Colonic mucosa (tissue), 4 donors: ENCODE measurements around the gene RP9. TPM values are rescaled to one million over a fixed set of nuclear protein-coding genes. Genes with fewer than 3 reads are reported as not detected.

ENCODE experiments used
- DNase-seq: peaks from one replicate; pipeline ENCODE4 v3.0.0-alpha.2; 2020
- H3K27ac ChIP-seq: fragments of 200-600 bp; one replicate; pipeline ENCODE4 v1.8.0; 2021
- H3K27me3 ChIP-seq: fragments of 200-600 bp; one replicate; pipeline ENCODE4 v1.8.0; 2021
- H3K36me3 ChIP-seq: fragments of 200-600 bp; one replicate; pipeline ENCODE4 v1.8.0; 2021
- H3K4me1 ChIP-seq: fragments of 200-600 bp; one replicate; pipeline ENCODE4 v1.8.0; 2021; ENCODE audit warnings: mild to moderate bottlenecking
- H3K4me3 ChIP-seq: fragments of 200-600 bp; one replicate; pipeline ENCODE4 v1.8.0; 2021
- H3K9ac ChIP-seq, 2 donors: one replicate each; pipeline ENCODE4 v1.7.0; 2013; ENCODE audit warnings: control low read depth in 2 of 2, low read depth in 2 of 2, low read length in 2 of 2
- H3K9me3 ChIP-seq: fragments of 200-600 bp; one replicate; pipeline ENCODE4 v1.8.0; 2021
- intact Hi-C: fragments of 100-400 bp; cut with DNase I; formaldehyde crosslinking; loops from one replicate; pipeline ENCODE4 v1.14.1; 2022
- total RNA-seq, 2 donors: library from RNA; stranded (reverse); fragmentation: NEBNext Ultra II Directional in 1 of 2; extraction: Animal tissue kit (Norgen Biotek cat#: 25700) in 1 of 2; gene quantifications; one replicate each; pipeline ENCODE4 v1.2.1, GENCODE V29; 2021
- TF ChIP-seq, protein P1 (sequence below): fragments of 200-600 bp; IDR thresholded peaks from one replicate; pipeline ENCODE4 v1.8.0; 2022; ENCODE audit warnings: antibody characterized with exemption, mild to moderate bottlenecking
- donor health status: healthy.
- donor health status: DM: no; HTN: no; CAD: no.
- donor health status: DM: no; HTN: no; CAD: no.

The RP9 gene
- total RNA-seq, 2 donors from 2014 or later: 9.5 to 10.0 TPM

GRCh38 chr7:33130184-33130583 lies 21.0 kb upstream of the RP9 start:
- Histone ChIP-seq H3K4me1 (no peaks in the 10 kb centered on the region), H3K4me3 (peak overlapping the region; percentile 52), H3K9ac (peak overlapping the region in 1 of 2 donors; percentile 84), H3K27me3 (no peaks in the 10 kb centered on the region), H3K36me3 (no peaks in the 10 kb centered on the region), H3K27ac (no peak overlapping the region), H3K9me3 (no peaks in the 10 kb centered on the region)
- TF ChIP-seq, protein P1, sequence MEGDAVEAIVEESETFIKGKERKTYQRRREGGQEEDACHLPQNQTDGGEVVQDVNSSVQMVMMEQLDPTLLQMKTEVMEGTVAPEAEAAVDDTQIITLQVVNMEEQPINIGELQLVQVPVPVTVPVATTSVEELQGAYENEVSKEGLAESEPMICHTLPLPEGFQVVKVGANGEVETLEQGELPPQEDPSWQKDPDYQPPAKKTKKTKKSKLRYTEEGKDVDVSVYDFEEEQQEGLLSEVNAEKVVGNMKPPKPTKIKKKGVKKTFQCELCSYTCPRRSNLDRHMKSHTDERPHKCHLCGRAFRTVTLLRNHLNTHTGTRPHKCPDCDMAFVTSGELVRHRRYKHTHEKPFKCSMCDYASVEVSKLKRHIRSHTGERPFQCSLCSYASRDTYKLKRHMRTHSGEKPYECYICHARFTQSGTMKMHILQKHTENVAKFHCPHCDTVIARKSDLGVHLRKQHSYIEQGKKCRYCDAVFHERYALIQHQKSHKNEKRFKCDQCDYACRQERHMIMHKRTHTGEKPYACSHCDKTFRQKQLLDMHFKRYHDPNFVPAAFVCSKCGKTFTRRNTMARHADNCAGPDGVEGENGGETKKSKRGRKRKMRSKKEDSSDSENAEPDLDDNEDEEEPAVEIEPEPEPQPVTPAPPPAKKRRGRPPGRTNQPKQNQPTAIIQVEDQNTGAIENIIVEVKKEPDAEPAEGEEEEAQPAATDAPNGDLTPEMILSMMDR: no peak
- no peak for DNase-seq
- intact Hi-C loops: no loop called here

DNA sequence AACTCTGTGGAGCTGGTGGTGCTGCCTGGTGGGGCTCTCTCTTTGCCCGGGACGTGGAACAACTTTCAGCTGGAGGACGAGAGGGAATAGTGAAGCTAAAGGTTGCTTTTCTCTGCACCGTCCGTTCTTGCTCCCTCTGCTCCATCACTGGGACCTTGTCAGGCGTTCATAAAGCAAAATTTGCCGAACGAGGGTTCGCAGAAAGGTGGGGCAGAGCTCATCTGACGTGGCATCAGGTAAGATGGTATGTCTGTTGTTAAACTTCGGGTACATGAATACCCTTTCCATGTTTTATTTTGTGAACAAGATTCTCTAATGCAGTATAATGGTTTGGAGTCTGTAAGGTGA lies 20.6 kb upstream of the RP9 start:
- peak overlapping the region; percentile 52 for H3K4me3 ChIP-seq
- TF ChIP-seq, protein P1: no peak
- DNase-seq: no peak
- peak overlapping the region; percentile 68 to 84 for H3K9ac ChIP-seq
- peak overlapping the region; percentile 79 for H3K27ac ChIP-seq
- no peaks in the 10 kb centered on the region for H3K4me1 ChIP-seq
- H3K36me3 ChIP-seq: no peaks in the 10 kb centered on the region
- intact Hi-C loops: no loop called here
- no peaks in the 10 kb centered on the region for H3K27me3 ChIP-seq
- no peaks in the 10 kb centered on the region for H3K9me3 ChIP-seq

DNA sequence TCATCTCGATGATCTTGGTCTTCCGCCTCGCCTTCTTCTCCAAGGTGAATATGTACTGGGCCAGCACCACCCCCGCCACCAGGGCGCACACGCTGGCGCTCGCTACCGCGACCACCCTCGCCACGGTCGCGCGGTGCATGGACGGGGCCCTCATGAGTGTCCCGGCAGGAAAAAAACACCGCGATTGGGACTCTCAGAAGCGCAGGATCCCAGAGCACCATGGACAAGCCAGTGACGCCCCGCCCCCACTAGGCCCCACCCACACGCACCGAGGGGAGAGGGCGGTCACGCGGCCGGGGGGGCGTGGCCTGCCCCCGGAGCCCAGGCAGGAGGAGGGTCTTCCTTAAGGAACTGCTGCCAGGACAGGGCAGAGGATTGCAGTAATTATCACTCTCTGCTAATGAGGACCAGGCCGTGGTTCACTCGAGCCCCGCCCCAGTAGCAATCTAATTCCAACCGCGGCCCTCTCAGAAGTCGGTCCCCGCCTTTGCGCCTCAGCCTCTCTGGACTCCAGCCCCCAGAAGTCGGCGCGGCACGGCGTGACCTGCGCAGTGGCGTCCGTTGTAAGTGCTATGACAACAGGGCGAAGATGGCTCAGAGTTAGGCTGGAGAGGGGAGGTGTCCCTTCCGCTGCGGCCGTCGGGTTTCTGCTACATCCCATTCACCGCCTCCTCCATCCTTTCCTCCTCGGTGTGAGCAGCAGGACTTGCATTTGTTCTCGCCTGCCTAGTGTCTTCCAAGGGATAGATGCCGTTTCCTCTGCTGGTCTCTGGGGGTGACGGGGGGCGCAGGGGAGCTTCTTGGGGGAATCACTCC lies 20.0 kb upstream of the RP9 start, which contains the start of gene BBS9:
Gene BBS9, plus strand, starts transcription at position 575 of the 816 bp plus-strand sequence. CDS start 16,689 bp downstream, outside the sequence.
- peak within 1 kb of the TSS; percentile 68 to 84 for H3K9ac ChIP-seq
- peak within 1 kb of the TSS; percentile 52 for H3K4me3 ChIP-seq
- peak within 1 kb of the TSS; percentile 79 for H3K27ac ChIP-seq
- H3K9me3 ChIP-seq: no peaks in the 10 kb centered on the region
- TF ChIP-seq, protein P1: no peak
- intact Hi-C loops: no loop called here
- no peaks in the 10 kb centered on the region for H3K4me1 ChIP-seq
- no peaks in the 10 kb centered on the region for H3K27me3 ChIP-seq
- DNase-seq: peak; percentile 98
- no peaks in the 10 kb centered on the region for H3K36me3 ChIP-seq

DNA sequence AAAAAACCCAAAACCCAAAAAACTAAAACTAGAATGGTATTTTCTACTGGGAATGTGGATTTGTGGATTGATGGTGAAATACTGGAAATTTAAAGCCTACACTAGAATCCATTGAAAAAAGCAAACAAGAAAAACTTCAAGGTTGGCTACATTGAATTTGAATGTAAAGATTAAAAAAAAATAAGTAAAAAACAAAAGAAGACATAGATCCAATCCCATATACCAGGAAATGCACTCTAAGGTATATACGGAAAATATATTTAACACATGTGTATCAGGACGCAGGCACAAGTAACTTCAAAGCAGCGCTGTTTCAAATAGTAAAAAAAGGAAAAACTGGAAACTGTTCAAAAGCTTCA lies 19.4 kb upstream of the RP9 start:
- intact Hi-C loops: no loop called here

DNA sequence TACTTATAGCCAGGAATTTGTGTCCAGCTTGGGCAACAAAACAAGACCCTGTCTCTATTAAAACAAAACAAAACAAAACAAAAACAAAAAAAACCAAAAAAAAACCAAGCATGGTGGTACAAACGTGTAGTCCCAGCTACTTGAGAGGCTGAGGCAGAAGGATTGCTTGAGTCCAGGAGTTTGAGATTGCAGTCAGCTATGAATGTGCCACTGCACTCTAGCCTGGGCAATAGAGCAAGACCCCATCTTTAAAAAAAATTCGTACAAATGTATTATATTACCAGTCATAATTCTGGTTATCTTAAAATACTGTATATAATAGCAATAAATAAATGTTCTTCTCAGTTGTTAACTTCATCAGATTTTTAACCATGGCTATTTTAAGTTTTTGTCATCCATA lies 17.9 kb upstream of the RP9 start:
- Histone ChIP-seq H3K9ac (no peak overlapping the region), H3K9me3 (no peaks in the 10 kb centered on the region), H3K27me3 (no peaks in the 10 kb centered on the region), H3K4me3 (no peak overlapping the region), H3K27ac (no peak overlapping the region), H3K36me3 (no peaks in the 10 kb centered on the region), H3K4me1 (no peaks in the 10 kb centered on the region)
- intact Hi-C loops: no loop called here
- TF ChIP-seq, protein P1: no peak
- no peak for DNase-seq

More for the DNA sequence above, 19.4 kb upstream of the RP9 start:
- H3K27me3 ChIP-seq: no peaks in the 10 kb centered on the region
- no peaks in the 10 kb centered on the region for H3K9me3 ChIP-seq
- TF ChIP-seq, protein P1: no peak
- H3K27ac ChIP-seq: peak overlapping the region; percentile 79
- peak overlapping the region; percentile 68 to 84 for H3K9ac ChIP-seq
- peak overlapping the region; percentile 52 for H3K4me3 ChIP-seq
- no peaks in the 10 kb centered on the region for H3K36me3 ChIP-seq
- no peaks in the 10 kb centered on the region for H3K4me1 ChIP-seq
- DNase-seq: no peak
